H9 (cell line): ENCODE data around the gene PLXNA2. TPM values are rescaled to one million over a fixed set of nuclear protein-coding genes. Genes with fewer than 3 reads are reported as not detected.

Source experiments
- DNase-seq: peaks from one replicate; pipeline ENCODE4 v3.0.0-alpha.2; 2017
- H2AFZ ChIP-seq: one replicate; pipeline ENCODE4 v1.6.1; 2013; ENCODE audit warnings: mild to moderate bottlenecking, low read length, control low read depth, moderate library complexity
- H2AK5ac ChIP-seq: 2 replicates; pipeline ENCODE4 v1.6.1; 2013; ENCODE audit warnings: low read length, control low read depth, mixed read lengths; ENCODE audit not compliant: insufficient read length
- H2BK120ac ChIP-seq: one replicate; pipeline ENCODE4 v1.6.1; 2013; ENCODE audit warnings: low read depth, mild to moderate bottlenecking, low read length, control low read depth, inconsistent platforms; ENCODE audit not compliant: poor library complexity, severe bottlenecking
- H2BK12ac ChIP-seq: 2 replicates; pipeline ENCODE4 v1.6.1; 2013; ENCODE audit warnings: low read length, control low read depth, mixed read lengths, low read depth; ENCODE audit not compliant: insufficient read length
- H2BK15ac ChIP-seq: 2 replicates; pipeline ENCODE4 v1.6.1; 2013; ENCODE audit warnings: low read depth, low read length, control low read depth
- H2BK20ac ChIP-seq: one replicate; pipeline ENCODE4 v1.6.1; 2013; ENCODE audit warnings: low read depth, mild to moderate bottlenecking, low read length, control low read depth, inconsistent platforms; ENCODE audit not compliant: poor library complexity, severe bottlenecking
- H2BK5ac ChIP-seq: 2 replicates; pipeline ENCODE4 v1.6.1; 2013; ENCODE audit warnings: low read length, control low read depth, mixed read lengths; ENCODE audit not compliant: insufficient read length
- H3K14ac ChIP-seq: 2 replicates; pipeline ENCODE4 v1.6.1; 2013; ENCODE audit warnings: low read length, control low read depth; ENCODE audit not compliant: insufficient read depth
- H3K18ac ChIP-seq: 2 replicates; pipeline ENCODE4 v1.6.1; 2013; ENCODE audit warnings: low read depth, mild to moderate bottlenecking, mixed read lengths, low read length, control low read depth; ENCODE audit not compliant: insufficient read length
- H3K23ac ChIP-seq: 2 replicates; pipeline ENCODE4 v1.6.1; 2013; ENCODE audit warnings: low read length, control low read depth, mixed read lengths, low read depth; ENCODE audit not compliant: insufficient read length
- H3K23me2 ChIP-seq: 2 replicates; pipeline ENCODE4 v1.6.1; 2013; ENCODE audit warnings: low read depth, mild to moderate bottlenecking, mixed read lengths, low read length, control low read depth; ENCODE audit not compliant: insufficient read length, poor library complexity, severe bottlenecking
- H3K27ac ChIP-seq: 2 replicates; pipeline ENCODE4 v1.5.1; 2013; ENCODE audit warnings: low read length, control low read depth, mixed read lengths, low read depth; ENCODE audit not compliant: insufficient read length
- H3K27me3 ChIP-seq: 2 replicates; pipeline ENCODE4 v1.6.1; 2013; ENCODE audit warnings: low read length, control low read depth, inconsistent platforms; ENCODE audit not compliant: insufficient read depth
- H3K4ac ChIP-seq: 2 replicates; pipeline ENCODE4 v1.6.1; 2013; ENCODE audit warnings: low read depth, mild to moderate bottlenecking, control low read depth, inconsistent platforms, low read length, moderate library complexity
- H3K4me1 ChIP-seq: 2 replicates; pipeline ENCODE4 v1.6.1; 2013; ENCODE audit warnings: low read length, control low read depth, inconsistent platforms; ENCODE audit not compliant: insufficient read depth
- H3K4me2 ChIP-seq: 2 replicates; pipeline ENCODE4 v1.6.1; 2013; ENCODE audit warnings: low read length, control low read depth, mixed read lengths; ENCODE audit not compliant: insufficient read length, insufficient read depth
- H3K56ac ChIP-seq: 2 replicates; pipeline ENCODE4 v1.6.1; 2013; ENCODE audit warnings: low read depth, mild to moderate bottlenecking, mixed read lengths, low read length, control low read depth; ENCODE audit not compliant: insufficient read length
- H3K79me1 ChIP-seq: 2 replicates; pipeline ENCODE4 v1.6.1; 2013; ENCODE audit warnings: low read depth, mild to moderate bottlenecking, moderate library complexity, low read length, control low read depth, inconsistent platforms; ENCODE audit not compliant: insufficient read depth, poor library complexity, severe bottlenecking
- H3K79me2 ChIP-seq: 2 replicates; pipeline ENCODE4 v1.6.1; 2013; ENCODE audit warnings: low read length, control low read depth, inconsistent platforms; ENCODE audit not compliant: insufficient read depth
- H3K9ac ChIP-seq: 2 replicates; pipeline ENCODE4 v1.6.1; 2013; ENCODE audit warnings: low read length, control low read depth, mixed read lengths; ENCODE audit not compliant: insufficient read length; ENCODE audit errors: extremely low read depth
- H3K9me3 ChIP-seq: one replicate; pipeline ENCODE4 v1.6.1; 2013; ENCODE audit warnings: low read depth, low read length, inconsistent platforms; ENCODE audit not compliant: control insufficient read depth
- H3T11ph ChIP-seq: one replicate; pipeline ENCODE4 v1.6.1; 2013; ENCODE audit warnings: mild to moderate bottlenecking, low read length, control low read depth, inconsistent platforms
- H4K20me1 ChIP-seq: one replicate; pipeline ENCODE4 v1.6.1; 2013; ENCODE audit not compliant: control insufficient read depth, insufficient read length, insufficient read depth
- H4K5ac ChIP-seq: 2 replicates; pipeline ENCODE4 v1.6.1; 2013; ENCODE audit warnings: low read depth, mild to moderate bottlenecking, mixed read lengths, low read length, control low read depth; ENCODE audit not compliant: insufficient read length
- H4K8ac ChIP-seq: replicated peaks from 2 replicates; pipeline ENCODE4 v1.6.1; 2013; ENCODE audit warnings: low read length, control low read depth, mixed read lengths, low read depth; ENCODE audit not compliant: insufficient read length
- H4K91ac ChIP-seq: 2 replicates; pipeline ENCODE4 v1.6.1; 2013; ENCODE audit warnings: low read depth, mild to moderate bottlenecking, moderate library complexity, mixed read lengths, low read length, control low read depth; ENCODE audit not compliant: insufficient read length
- H3K27ac Mint-ChIP-seq, 3 experiments: 2 replicates in 2 of 3; 3 replicates in 1 of 3; pipeline ENCODE4 v1.8.0; 2020 to 2021; ENCODE audit warnings: mixed read lengths in 3 of 3, mild to moderate bottlenecking in 1 of 3, moderate library complexity in 1 of 3
- H3K27me3 Mint-ChIP-seq: 2 replicates; pipeline ENCODE4 v1.8.0; 2021; ENCODE audit warnings: low read depth, mild to moderate bottlenecking, moderate library complexity, mixed read lengths
- H3K36me3 Mint-ChIP-seq, 3 experiments: 2 replicates in 2 of 3; 3 replicates in 1 of 3; pipeline ENCODE4 v1.8.0; 2020 to 2021; ENCODE audit warnings: low read depth in 3 of 3, mixed read lengths in 3 of 3; ENCODE audit not compliant: insufficient read depth in 1 of 3
- H3K4me1 Mint-ChIP-seq, 2 experiments: 2 replicates each; pipeline ENCODE4 v1.8.0; 2020; ENCODE audit warnings: mixed read lengths in 2 of 2
- H3K4me3 Mint-ChIP-seq, 2 experiments: 2 replicates in 1 of 2; 3 replicates in 1 of 2; pipeline ENCODE4 v1.8.0; 2020 to 2021; ENCODE audit warnings: mild to moderate bottlenecking in 2 of 2, mixed read lengths in 2 of 2, moderate library complexity in 1 of 2
- H3K9me3 Mint-ChIP-seq, 2 experiments: 2 replicates in 1 of 2; 3 replicates in 1 of 2; pipeline ENCODE4 v1.8.0; 2020; ENCODE audit warnings: mild to moderate bottlenecking in 2 of 2, mixed read lengths in 2 of 2, moderate library complexity in 1 of 2
- CTCF ChIP-seq: fragments of 200-600 bp; sonication (generic); conservative IDR thresholded peaks from 3 replicates; pipeline ENCODE4 v1.8.0; 2021; ENCODE audit warnings: antibody characterized with exemption, mild to moderate bottlenecking
- WGBS: extraction: QIAGEN DNeasy Blood & Tissue Kit; methylation state at CpG from one replicate; pipeline ENCODE4 v1.1.7; 2013; ENCODE audit warnings: missing lambda C conversion rate, low lambda C conversion rate, mixed read lengths; ENCODE audit not compliant: insufficient read length; ENCODE audit errors: extremely low coverage; 5-methylcytosine and 5-hydroxymethylcytosine counted together
- total RNA-seq: library from RNA; stranded (reverse); gene quantifications from 2 replicates; pipeline ENCODE4 v1.2.1, GENCODE V29; 2021

Gene PLXNA2
- total RNA-seq, 1 experiment from 2014 or later = 0.57 TPM

- no peak overlapping the region for H3K14ac ChIP-seq
- no peaks in the 10 kb centered on the region for H3K79me1 ChIP-seq
- H4K91ac ChIP-seq = no peak overlapping the region
- H3K27ac ChIP-seq = no peak overlapping the region
- H2BK12ac ChIP-seq = no peak overlapping the region
- no peak overlapping the region for H3K9ac ChIP-seq
- H3K79me2 ChIP-seq = no peaks in the 10 kb centered on the region
- no peak overlapping the region for H3K4me2 ChIP-seq
- no peak overlapping the region for H4K8ac ChIP-seq
- peaks cover 26 to 27% of the 10 kb centered on the region in 2 experiments for H3K4me1 Mint-ChIP-seq
- H3K36me3 Mint-ChIP-seq = no peaks in the 10 kb centered on the region
- no peaks in the 10 kb centered on the region for H3K27me3 Mint-ChIP-seq
- no peak overlapping the region for H2BK5ac ChIP-seq
- H3K23ac ChIP-seq = no peak overlapping the region
- H2BK120ac ChIP-seq = no peak overlapping the region
- no peak overlapping the region for H3K18ac ChIP-seq
- no peaks in the 10 kb centered on the region for H3K9me3 ChIP-seq
- no peak overlapping the region for H4K5ac ChIP-seq
- H2BK20ac ChIP-seq = no peak overlapping the region
- no peak overlapping the region for H2BK15ac ChIP-seq
- no peaks in the 10 kb centered on the region for H3K9me3 Mint-ChIP-seq
- no peaks in the 10 kb centered on the region for H3K27me3 ChIP-seq
- WGBS = no CpG with 5 or more reads among the region's 2 CpGs
- H3K4me1 ChIP-seq = peaks cover 9% of the 10 kb centered on the region; the same call in 1 of the 2 replicates
- H3K23me2 ChIP-seq = peaks cover 3% of the 10 kb centered on the region
- no peak overlapping the region for H3K4me3 Mint-ChIP-seq
- no peak overlapping the region for H3K56ac ChIP-seq
- H3T11ph ChIP-seq = no peak overlapping the region
- H3K4ac ChIP-seq = no peak overlapping the region
- no peak for DNase-seq
- H2AFZ ChIP-seq = no peak overlapping the region
- H2AK5ac ChIP-seq = no peak overlapping the region
- H4K20me1 ChIP-seq = no peaks in the 10 kb centered on the region
- TF ChIP-seq CTCF = no peak
- no peak overlapping the region for H3K27ac Mint-ChIP-seq
These were observed 46.9 kb upstream of the PLXNA2 start for GRCh38 chr1:208291129-208291528.
